Measurements from ENCODE around the gene PRPF19. TPM values are rescaled to one million over a fixed set of nuclear protein-coding genes. Genes with fewer than 3 reads are reported as not detected.

The PRPF19 gene
- total RNA-seq, 1 donor from 2014 or later: 36.1 TPM

GRCh38 chr11:60890696-60891095 lies 15.7 kb downstream of the PRPF19 start:
- peaks cover 15% of the 10 kb centered on the region for H3K36me3 ChIP-seq (ENCODE audit: control insufficient read depth, insufficient read depth, low read length)
- H3K4me3 ChIP-seq (ENCODE audit: low read depth, low read length): no peak overlapping the region
- TF ChIP-seq, protein P1, sequence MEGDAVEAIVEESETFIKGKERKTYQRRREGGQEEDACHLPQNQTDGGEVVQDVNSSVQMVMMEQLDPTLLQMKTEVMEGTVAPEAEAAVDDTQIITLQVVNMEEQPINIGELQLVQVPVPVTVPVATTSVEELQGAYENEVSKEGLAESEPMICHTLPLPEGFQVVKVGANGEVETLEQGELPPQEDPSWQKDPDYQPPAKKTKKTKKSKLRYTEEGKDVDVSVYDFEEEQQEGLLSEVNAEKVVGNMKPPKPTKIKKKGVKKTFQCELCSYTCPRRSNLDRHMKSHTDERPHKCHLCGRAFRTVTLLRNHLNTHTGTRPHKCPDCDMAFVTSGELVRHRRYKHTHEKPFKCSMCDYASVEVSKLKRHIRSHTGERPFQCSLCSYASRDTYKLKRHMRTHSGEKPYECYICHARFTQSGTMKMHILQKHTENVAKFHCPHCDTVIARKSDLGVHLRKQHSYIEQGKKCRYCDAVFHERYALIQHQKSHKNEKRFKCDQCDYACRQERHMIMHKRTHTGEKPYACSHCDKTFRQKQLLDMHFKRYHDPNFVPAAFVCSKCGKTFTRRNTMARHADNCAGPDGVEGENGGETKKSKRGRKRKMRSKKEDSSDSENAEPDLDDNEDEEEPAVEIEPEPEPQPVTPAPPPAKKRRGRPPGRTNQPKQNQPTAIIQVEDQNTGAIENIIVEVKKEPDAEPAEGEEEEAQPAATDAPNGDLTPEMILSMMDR (IDR thresholded peaks at IDR 0.05; ENCODE audit: insufficient read depth, low read length, severe bottlenecking): no peak
- H3K27me3 ChIP-seq (ENCODE audit: control insufficient read depth, insufficient read depth, low read length): no peaks in the 10 kb centered on the region
- FAIRE-seq (no peak), DNase-seq (ENCODE audit: low read depth) (no peak)

- Histone ChIP-seq H3K36me3 (ENCODE audit: control insufficient read depth, insufficient read depth, low read length) (peaks cover 10% of the 10 kb centered on the region), H3K4me3 (ENCODE audit: low read depth, low read length) (no peak overlapping the region), H3K27me3 (ENCODE audit: control insufficient read depth, insufficient read depth, low read length) (no peaks in the 10 kb centered on the region)
- FAIRE-seq (no peak), DNase-seq (ENCODE audit: low read depth) (no peak)
- TF ChIP-seq, protein P1 (IDR thresholded peaks at IDR 0.05; ENCODE audit: insufficient read depth, low read length, severe bottlenecking): no peak
Measured at GRCh38 chr11:60889869-60890311, 16.5 kb downstream of the PRPF19 start.

DNA sequence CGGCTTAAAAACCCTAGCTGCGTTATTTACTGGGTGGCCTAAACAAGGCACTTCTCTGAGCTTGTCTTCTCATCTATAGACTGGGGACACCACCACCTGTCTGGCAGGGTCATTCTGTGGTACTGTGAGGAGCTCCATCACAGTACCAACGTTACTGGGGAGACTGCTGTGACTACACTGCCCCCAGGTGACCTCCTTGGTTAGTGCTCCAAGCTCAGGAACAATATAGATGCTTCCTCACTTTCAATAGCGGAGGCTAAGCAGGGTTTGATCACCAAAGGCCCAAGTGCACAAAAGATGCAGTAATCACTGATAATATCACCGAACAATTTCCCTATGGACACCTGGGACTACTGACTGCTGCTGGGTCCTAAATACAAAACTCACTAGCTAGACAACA lies 18.8 kb downstream of the PRPF19 start:
- no peak overlapping the region for H3K4me3 ChIP-seq (ENCODE audit: low read depth, low read length)
- FAIRE-seq (no peak), DNase-seq (ENCODE audit: low read depth) (peak; percentile 45)
- peaks cover 7% of the 10 kb centered on the region for H3K36me3 ChIP-seq (ENCODE audit: control insufficient read depth, insufficient read depth, low read length)
- H3K27me3 ChIP-seq (ENCODE audit: control insufficient read depth, insufficient read depth, low read length): no peaks in the 10 kb centered on the region
- TF ChIP-seq, protein P1 (IDR thresholded peaks at IDR 0.05; ENCODE audit: insufficient read depth, low read length, severe bottlenecking): peak; percentile 64

DNA sequence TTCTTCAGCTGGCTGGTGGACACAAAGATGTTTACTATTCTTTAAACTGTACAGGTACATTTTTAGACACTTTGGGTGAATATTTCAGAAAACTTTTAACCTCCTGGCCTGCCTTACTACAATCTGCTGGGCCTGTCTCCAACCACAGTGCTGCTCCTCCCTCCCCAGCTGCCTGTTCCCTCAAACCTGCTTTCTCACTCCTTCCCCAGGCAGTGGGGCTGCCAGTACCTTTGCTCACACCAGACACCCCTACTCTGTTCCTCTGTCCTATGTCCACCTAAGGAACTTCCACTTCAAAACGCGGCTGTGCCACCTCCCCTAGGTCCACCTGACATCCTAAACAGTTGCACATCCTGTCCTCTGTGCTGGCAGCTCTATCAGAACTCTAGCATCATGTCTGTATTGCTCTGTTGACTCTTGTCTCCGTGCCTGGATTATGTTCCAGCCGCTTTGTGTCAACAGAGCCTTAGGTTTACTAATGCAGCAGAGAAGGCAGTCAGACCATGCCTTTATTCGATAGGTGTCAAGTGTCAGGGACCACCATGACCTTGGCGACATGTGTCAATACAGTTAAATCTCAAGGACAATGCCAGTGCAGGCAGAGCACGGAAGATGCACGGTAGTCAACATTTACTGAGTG lies 25.6 kb downstream of the PRPF19 start:
- Histone ChIP-seq H3K4me3 (ENCODE audit: low read depth, low read length) (no peak overlapping the region), H3K27me3 (ENCODE audit: control insufficient read depth, insufficient read depth, low read length) (no peaks in the 10 kb centered on the region), H3K36me3 (ENCODE audit: control insufficient read depth, insufficient read depth, low read length) (peaks cover 6% of the 10 kb centered on the region)
- no peak for DNase-seq (ENCODE audit: low read depth)
- TF ChIP-seq, protein P1 (IDR thresholded peaks at IDR 0.05; ENCODE audit: insufficient read depth, low read length, severe bottlenecking): no peak
- FAIRE-seq: no peak

GRCh38 chr11:60879971-60880588 lies 26.3 kb downstream of the PRPF19 start:
- H3K27me3 ChIP-seq (ENCODE audit: control insufficient read depth, insufficient read depth, low read length): no peaks in the 10 kb centered on the region
- FAIRE-seq (no peak), DNase-seq (ENCODE audit: low read depth) (no peak)
- no peak overlapping the region for H3K4me3 ChIP-seq (ENCODE audit: low read depth, low read length)
- H3K36me3 ChIP-seq (ENCODE audit: control insufficient read depth, insufficient read depth, low read length): peaks cover 6% of the 10 kb centered on the region
- TF ChIP-seq, protein P1 (IDR thresholded peaks at IDR 0.05; ENCODE audit: insufficient read depth, low read length, severe bottlenecking): no peak

Measured in bronchial epithelial cell (primary cell).